HL-60 (cell line): ENCODE data around the gene FAM240B.

Source experiments
- DNase-seq, 2 experiments: peaks; one replicate each; pipeline ENCODE4 v3.0.0-alpha.2; 2010 to 2020; ENCODE audit warnings: low read depth in 1 of 2, low spot score in 1 of 2
- H3K27ac ChIP-seq: fragments of 250-450 bp; sonication (Bioruptor Pico); replicated peaks from 2 replicates; pipeline ENCODE4 v1.5.1; 2020; ENCODE audit warnings: mild to moderate bottlenecking, moderate library complexity
- H3K27me3 ChIP-seq: fragments of 250-450 bp; sonication (Bioruptor Pico); 2 replicates; pipeline ENCODE4 v1.5.1; 2021; ENCODE audit warnings: mild to moderate bottlenecking, moderate library complexity; ENCODE audit not compliant: insufficient read depth, poor library complexity, severe bottlenecking
- H3K4me3 ChIP-seq: replicated peaks from 2 replicates; pipeline ENCODE4 v1.5.1; 2011; ENCODE audit warnings: mild to moderate bottlenecking, control low read depth, low read length; ENCODE audit not compliant: insufficient read depth
- GABPA ChIP-seq: IDR thresholded peaks from 2 replicates; pipeline ENCODE4 v1.6.1; 2012; ENCODE audit warnings: low read depth
- POLR2AphosphoS5 ChIP-seq: IDR thresholded peaks from 2 replicates; pipeline ENCODE4 v1.6.1; 2012; ENCODE audit warnings: low read depth
- SPI1 ChIP-seq: IDR thresholded peaks from 2 replicates; pipeline ENCODE4 v1.6.1; 2012; ENCODE audit warnings: low read depth, mild to moderate bottlenecking, borderline replicate concordance
- TF ChIP-seq, protein P1 (sequence below): IDR thresholded peaks from one replicate; pipeline ENCODE4 v1.5.1; 2011; ENCODE audit warnings: low read length, control low read depth, inconsistent platforms; ENCODE audit not compliant: insufficient read depth
- TF ChIP-seq, protein P2 (sequence below): IDR thresholded peaks from 2 replicates; pipeline ENCODE4 v1.6.1; 2012; ENCODE audit warnings: low read depth; ENCODE audit not compliant: insufficient replicate concordance

Gene FAM240B

DNA sequence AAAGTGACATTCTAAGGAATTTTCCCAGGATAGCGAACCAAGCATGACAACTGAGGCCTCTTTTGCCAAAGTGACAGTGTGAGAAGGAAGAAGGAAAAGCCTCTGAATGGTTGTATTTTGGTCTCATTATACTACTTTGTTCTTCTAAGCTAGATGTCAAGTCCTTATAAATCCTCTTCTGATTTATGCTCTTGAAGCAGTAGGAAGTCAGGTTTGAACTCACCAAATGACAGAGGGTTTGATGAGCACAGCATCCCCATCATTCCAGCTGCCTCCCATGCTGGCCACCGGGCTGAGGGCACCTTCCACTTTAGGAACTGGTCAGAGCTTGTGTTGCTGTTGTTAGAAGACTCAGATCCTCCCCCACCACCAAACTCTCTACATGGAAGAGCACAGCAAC lies 44.1 kb downstream of the FAM240B start:
- DNase-seq = no peak
- Histone ChIP-seq H3K27ac (no peak overlapping the region), H3K4me3 (no peak overlapping the region), H3K27me3 (no peaks in the 10 kb centered on the region)
- TF ChIP-seq, protein P1, sequence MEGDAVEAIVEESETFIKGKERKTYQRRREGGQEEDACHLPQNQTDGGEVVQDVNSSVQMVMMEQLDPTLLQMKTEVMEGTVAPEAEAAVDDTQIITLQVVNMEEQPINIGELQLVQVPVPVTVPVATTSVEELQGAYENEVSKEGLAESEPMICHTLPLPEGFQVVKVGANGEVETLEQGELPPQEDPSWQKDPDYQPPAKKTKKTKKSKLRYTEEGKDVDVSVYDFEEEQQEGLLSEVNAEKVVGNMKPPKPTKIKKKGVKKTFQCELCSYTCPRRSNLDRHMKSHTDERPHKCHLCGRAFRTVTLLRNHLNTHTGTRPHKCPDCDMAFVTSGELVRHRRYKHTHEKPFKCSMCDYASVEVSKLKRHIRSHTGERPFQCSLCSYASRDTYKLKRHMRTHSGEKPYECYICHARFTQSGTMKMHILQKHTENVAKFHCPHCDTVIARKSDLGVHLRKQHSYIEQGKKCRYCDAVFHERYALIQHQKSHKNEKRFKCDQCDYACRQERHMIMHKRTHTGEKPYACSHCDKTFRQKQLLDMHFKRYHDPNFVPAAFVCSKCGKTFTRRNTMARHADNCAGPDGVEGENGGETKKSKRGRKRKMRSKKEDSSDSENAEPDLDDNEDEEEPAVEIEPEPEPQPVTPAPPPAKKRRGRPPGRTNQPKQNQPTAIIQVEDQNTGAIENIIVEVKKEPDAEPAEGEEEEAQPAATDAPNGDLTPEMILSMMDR = no peak
- TF ChIP-seq SPI1 (no peak), GABPA (no peak), POLR2AphosphoS5 (no peak)
- TF ChIP-seq, protein P2, sequence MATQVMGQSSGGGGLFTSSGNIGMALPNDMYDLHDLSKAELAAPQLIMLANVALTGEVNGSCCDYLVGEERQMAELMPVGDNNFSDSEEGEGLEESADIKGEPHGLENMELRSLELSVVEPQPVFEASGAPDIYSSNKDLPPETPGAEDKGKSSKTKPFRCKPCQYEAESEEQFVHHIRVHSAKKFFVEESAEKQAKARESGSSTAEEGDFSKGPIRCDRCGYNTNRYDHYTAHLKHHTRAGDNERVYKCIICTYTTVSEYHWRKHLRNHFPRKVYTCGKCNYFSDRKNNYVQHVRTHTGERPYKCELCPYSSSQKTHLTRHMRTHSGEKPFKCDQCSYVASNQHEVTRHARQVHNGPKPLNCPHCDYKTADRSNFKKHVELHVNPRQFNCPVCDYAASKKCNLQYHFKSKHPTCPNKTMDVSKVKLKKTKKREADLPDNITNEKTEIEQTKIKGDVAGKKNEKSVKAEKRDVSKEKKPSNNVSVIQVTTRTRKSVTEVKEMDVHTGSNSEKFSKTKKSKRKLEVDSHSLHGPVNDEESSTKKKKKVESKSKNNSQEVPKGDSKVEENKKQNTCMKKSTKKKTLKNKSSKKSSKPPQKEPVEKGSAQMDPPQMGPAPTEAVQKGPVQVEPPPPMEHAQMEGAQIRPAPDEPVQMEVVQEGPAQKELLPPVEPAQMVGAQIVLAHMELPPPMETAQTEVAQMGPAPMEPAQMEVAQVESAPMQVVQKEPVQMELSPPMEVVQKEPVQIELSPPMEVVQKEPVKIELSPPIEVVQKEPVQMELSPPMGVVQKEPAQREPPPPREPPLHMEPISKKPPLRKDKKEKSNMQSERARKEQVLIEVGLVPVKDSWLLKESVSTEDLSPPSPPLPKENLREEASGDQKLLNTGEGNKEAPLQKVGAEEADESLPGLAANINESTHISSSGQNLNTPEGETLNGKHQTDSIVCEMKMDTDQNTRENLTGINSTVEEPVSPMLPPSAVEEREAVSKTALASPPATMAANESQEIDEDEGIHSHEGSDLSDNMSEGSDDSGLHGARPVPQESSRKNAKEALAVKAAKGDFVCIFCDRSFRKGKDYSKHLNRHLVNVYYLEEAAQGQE = no peak

GRCh38 chr9:38675211-38675610 lies 44.7 kb downstream of the FAM240B start:
- Histone ChIP-seq H3K27me3 (no peaks in the 10 kb centered on the region), H3K27ac (no peak overlapping the region), H3K4me3 (no peak overlapping the region)
- TF ChIP-seq GABPA (no peak), SPI1 (no peak), POLR2AphosphoS5 (no peak)
- TF ChIP-seq, protein P2 = no peak
- TF ChIP-seq, protein P1 = no peak
- no peak for DNase-seq

- DNase-seq = no peak
- TF ChIP-seq, protein P1 = no peak
- TF ChIP-seq POLR2AphosphoS5 (no peak), GABPA (no peak), SPI1 (no peak)
- Histone ChIP-seq H3K4me3 (no peak overlapping the region), H3K27ac (no peak overlapping the region), H3K27me3 (no peaks in the 10 kb centered on the region)
Measured at GRCh38 chr9:38673399-38674193, 46.3 kb downstream of the FAM240B start.

- Histone ChIP-seq H3K4me3 (no peak overlapping the region), H3K27me3 (no peaks in the 10 kb centered on the region), H3K27ac (no peak overlapping the region)
- TF ChIP-seq GABPA (no peak), POLR2AphosphoS5 (no peak), SPI1 (no peak)
- TF ChIP-seq, protein P1 = no peak
- TF ChIP-seq, protein P2 = no peak
- no peak for DNase-seq
Measured at GRCh38 chr9:38671748-38672147, 48.2 kb downstream of the FAM240B start.
